Testis (tissue), 2 donors: ENCODE data around the gene RRP1.

Experiments
- CTCF ChIP-seq, 3 experiments: fragments of 450-650 bp in 2 of 3; fragments of 200-600 bp in 1 of 3; sonication (generic) in 1 of 3; IDR thresholded peaks; one replicate each; pipeline ENCODE4 v1.5.1; 2016 to 2019; ENCODE audit warnings: antibody characterized with exemption in 3 of 3, mild to moderate bottlenecking in 2 of 3, moderate library complexity in 1 of 3
- POLR2A ChIP-seq: fragments of 450-650 bp; IDR thresholded peaks from one replicate; pipeline ENCODE4 v1.6.1; 2017; ENCODE audit warnings: antibody characterized with exemption, mild to moderate bottlenecking, moderate library complexity

DNA sequence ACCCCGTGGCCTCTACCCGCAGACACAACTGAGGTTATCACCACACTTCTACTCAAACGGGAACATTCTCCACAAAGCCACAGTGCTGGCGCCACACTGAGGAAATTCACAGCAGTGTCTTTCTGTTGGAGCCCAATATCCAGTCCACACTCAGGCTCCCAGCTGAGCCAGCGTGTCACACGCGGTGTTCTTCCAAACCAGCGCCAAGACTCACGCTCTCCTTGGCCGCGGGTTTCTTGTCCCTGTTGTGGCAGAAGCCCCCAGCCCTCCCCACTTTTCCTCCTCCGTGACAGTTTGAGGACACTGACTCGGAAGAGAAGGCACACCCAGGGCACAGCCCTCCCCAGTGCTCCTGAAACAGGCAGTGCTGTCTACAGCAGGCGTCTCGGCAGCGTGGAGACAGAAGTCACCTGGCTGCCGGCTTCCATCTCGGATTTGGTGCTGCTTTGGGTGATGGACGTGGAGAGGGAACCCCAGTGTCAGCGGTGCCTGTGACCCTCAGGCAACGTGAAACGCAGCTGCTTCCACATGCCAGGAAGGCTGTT is 40.3 kb downstream of the RRP1 start:
- TF ChIP-seq POLR2A, result no peak
- TF ChIP-seq CTCF (IDR thresholded peaks at IDR 0.05), result no peak
